Measurements from ENCODE around the gene TRIM60. TPM values are rescaled to one million over a fixed set of nuclear protein-coding genes. Genes with fewer than 3 reads are reported as not detected.
"Not testable (repeated sequence)": the region's sequence is repeated elsewhere in the genome, so short reads cannot be mapped to it uniquely, and the experiment has no call there.

TRIM60 gene
- total RNA-seq, 1 donor from 2014 or later: not detected

DNA sequence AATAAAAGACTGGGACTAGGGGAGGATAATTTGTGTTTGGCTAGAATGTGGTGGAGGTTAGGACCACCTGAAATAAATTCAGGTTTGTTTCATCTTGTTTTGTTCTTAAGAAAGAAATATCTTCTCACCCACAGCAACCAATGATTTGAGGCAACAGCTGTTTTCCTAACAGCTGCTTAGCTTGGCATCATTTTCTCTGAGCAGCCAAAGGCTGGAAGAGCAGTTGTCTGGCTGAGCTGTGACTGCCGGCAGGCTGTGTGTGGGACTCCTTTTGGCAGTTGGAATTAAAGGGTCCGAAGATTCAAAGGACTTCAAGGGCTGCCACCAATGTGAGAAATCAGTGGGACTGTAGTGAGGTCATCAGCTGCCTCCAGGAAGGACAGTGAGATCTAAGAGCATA lies 26.9 kb downstream of the TRIM60 start:
- no peak for DNase-seq (ENCODE audit: low spot score)
- no peak overlapping the region for H3K27ac Mint-ChIP-seq (ENCODE audit: unreplicated experiment)
- no peaks in the 10 kb centered on the region for H3K4me1 Mint-ChIP-seq (ENCODE audit: low read depth)
- H3K36me3 Mint-ChIP-seq (ENCODE audit: low read depth): no peaks in the 10 kb centered on the region
- no peaks in the 10 kb centered on the region for H3K9me3 Mint-ChIP-seq (ENCODE audit: low read depth)
- TF ChIP-seq, protein P1, sequence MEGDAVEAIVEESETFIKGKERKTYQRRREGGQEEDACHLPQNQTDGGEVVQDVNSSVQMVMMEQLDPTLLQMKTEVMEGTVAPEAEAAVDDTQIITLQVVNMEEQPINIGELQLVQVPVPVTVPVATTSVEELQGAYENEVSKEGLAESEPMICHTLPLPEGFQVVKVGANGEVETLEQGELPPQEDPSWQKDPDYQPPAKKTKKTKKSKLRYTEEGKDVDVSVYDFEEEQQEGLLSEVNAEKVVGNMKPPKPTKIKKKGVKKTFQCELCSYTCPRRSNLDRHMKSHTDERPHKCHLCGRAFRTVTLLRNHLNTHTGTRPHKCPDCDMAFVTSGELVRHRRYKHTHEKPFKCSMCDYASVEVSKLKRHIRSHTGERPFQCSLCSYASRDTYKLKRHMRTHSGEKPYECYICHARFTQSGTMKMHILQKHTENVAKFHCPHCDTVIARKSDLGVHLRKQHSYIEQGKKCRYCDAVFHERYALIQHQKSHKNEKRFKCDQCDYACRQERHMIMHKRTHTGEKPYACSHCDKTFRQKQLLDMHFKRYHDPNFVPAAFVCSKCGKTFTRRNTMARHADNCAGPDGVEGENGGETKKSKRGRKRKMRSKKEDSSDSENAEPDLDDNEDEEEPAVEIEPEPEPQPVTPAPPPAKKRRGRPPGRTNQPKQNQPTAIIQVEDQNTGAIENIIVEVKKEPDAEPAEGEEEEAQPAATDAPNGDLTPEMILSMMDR (IDR thresholded peaks at IDR 0.05): no peak
- H3K4me3 Mint-ChIP-seq (ENCODE audit: unreplicated experiment): no peak overlapping the region
- no peaks in the 10 kb centered on the region for H3K27me3 Mint-ChIP-seq (ENCODE audit: low read depth)

DNA sequence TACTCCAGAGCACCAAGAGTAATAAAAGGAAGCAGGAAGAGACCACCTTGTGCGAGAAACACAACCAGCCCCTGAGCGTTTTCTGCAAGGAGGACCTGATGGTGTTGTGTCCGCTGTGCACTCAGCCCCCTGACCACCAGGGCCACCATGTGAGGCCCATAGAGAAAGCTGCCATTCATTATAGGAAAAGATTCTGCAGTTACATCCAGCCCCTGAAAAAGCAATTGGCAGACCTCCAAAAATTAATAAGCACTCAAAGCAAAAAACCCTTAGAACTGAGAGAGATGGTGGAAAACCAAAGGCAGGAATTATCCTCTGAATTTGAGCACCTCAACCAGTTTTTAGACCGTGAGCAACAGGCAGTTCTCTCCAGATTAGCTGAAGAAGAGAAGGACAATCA lies 27.6 kb downstream of the TRIM60 start:
- Mint-ChIP-seq H3K4me3 (ENCODE audit: unreplicated experiment) (no peak overlapping the region), H3K9me3 (ENCODE audit: low read depth) (no peaks in the 10 kb centered on the region), H3K36me3 (ENCODE audit: low read depth) (no peaks in the 10 kb centered on the region), H3K4me1 (ENCODE audit: low read depth) (no peaks in the 10 kb centered on the region), H3K27me3 (ENCODE audit: low read depth) (no peaks in the 10 kb centered on the region), H3K27ac (ENCODE audit: unreplicated experiment) (no peak overlapping the region)
- no peak for DNase-seq (ENCODE audit: low spot score)
- TF ChIP-seq, protein P1 (IDR thresholded peaks at IDR 0.05): no peak

DNA sequence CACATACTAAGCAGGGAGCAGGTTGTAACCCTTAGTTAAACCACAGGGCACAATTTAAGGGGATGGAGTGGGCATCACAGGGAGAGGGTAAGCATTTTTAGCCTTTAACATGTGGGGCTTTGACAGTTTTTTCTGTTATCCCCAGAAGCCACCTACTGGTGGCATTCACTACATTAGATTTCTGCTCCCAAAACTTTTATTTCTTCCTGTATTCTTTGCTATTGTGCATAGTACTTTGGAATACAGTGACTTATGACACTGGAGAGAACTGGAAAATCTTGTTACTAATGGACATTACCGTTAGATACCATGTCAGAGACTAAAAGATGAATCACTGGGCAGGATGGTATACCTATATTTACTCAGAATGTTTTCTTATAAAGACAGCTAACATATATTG lies 29.1 kb downstream of the TRIM60 start:
- no peaks in the 10 kb centered on the region for H3K36me3 Mint-ChIP-seq (ENCODE audit: low read depth)

DNA sequence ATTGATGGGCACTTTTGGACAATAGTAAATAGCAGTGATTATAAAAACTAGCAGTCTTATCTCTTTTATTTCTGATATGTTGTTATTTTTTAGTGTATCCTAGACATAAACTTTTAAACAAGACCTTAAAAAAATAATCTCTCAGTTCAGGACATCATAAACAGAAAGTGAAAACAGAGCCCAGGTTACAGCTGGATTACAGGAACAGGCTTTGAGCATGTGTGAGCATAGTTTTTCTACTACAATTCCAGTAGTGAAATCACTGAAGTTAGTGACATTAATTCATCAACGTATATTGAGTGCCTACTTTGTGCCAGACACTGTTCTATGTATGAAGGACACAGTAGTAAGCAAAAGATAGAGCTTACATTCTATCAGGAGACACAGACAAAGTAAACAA lies 38.8 kb downstream of the TRIM60 start:
- no peaks in the 10 kb centered on the region for H3K36me3 Mint-ChIP-seq (ENCODE audit: low read depth)
- H3K4me1 Mint-ChIP-seq (ENCODE audit: low read depth): no peaks in the 10 kb centered on the region
- H3K9me3 Mint-ChIP-seq (ENCODE audit: low read depth): no peaks in the 10 kb centered on the region
- DNase-seq (ENCODE audit: low spot score): no peak
- H3K27ac Mint-ChIP-seq (ENCODE audit: unreplicated experiment): no peak overlapping the region
- no peaks in the 10 kb centered on the region for H3K27me3 Mint-ChIP-seq (ENCODE audit: low read depth)
- TF ChIP-seq, protein P1 (IDR thresholded peaks at IDR 0.05): no peak
- no peak overlapping the region for H3K4me3 Mint-ChIP-seq (ENCODE audit: unreplicated experiment)

More for the DNA sequence above, 29.1 kb downstream of the TRIM60 start:
- Mint-ChIP-seq H3K4me1 (ENCODE audit: low read depth) (no peaks in the 10 kb centered on the region), H3K4me3 (ENCODE audit: unreplicated experiment) (no peak overlapping the region), H3K9me3 (ENCODE audit: low read depth) (no peaks in the 10 kb centered on the region), H3K27me3 (ENCODE audit: low read depth) (no peaks in the 10 kb centered on the region), H3K27ac (ENCODE audit: unreplicated experiment) (no peak overlapping the region)
- no peak for DNase-seq (ENCODE audit: low spot score)
- TF ChIP-seq, protein P1 (IDR thresholded peaks at IDR 0.05): peak; percentile 65

DNA sequence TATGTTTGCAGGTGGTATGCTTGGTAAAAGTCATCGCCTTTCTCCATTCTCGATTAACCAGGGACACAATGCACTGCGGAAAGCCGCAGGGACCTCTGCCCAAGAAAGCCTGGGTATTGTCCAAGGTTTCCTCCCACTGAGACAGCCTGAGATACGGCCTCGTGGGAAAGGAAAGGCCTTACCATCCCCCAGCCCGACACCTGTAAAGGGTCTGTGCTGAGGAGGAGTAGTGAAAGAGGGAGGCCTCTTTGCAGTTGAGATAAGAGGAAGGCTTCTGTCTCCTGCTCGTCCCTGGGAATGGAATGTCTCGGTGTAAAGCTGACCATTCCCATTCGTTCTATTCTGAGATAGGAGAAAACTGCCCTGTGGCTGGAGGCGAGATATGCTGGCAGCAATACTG lies 41.5 kb downstream of the TRIM60 start:
- not testable (repeated sequence) for H3K36me3 Mint-ChIP-seq (ENCODE audit: low read depth); H3K4me1 Mint-ChIP-seq (ENCODE audit: low read depth); H3K9me3 Mint-ChIP-seq (ENCODE audit: low read depth); H3K27ac Mint-ChIP-seq (ENCODE audit: unreplicated experiment); DNase-seq (ENCODE audit: low spot score); H3K27me3 Mint-ChIP-seq (ENCODE audit: low read depth); H3K4me3 Mint-ChIP-seq (ENCODE audit: unreplicated experiment)

DNA sequence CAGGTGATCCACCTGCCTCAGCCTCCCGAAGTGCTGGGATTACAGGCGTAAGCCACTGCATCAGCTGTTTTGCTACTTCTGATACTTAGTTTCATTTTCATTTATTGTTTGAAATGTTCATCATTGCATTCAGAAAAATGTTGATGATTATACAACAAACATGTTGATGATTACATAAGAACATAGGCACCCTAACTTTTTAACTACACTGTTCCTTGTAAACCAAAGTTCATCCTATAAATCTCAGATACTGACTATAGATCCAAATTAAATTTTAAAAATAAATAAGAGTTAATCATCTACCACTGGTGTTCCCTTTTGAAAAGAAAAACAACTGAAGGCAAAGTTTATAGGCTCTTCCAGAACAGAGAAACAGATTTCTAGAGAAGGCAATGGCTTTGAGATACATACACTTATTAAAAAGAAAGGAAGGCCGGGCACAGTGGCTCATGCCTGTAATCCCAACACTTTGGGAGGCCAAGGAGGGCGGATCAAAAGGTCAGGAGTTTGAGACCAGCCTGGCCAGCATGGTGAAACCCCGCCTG lies 45.3 kb downstream of the TRIM60 start:
- H3K27me3 Mint-ChIP-seq (ENCODE audit: low read depth): no peaks in the 10 kb centered on the region
- peaks cover 8% of the 10 kb centered on the region for H3K36me3 Mint-ChIP-seq (ENCODE audit: low read depth)
- no peaks in the 10 kb centered on the region for H3K9me3 Mint-ChIP-seq (ENCODE audit: low read depth)
- TF ChIP-seq, protein P1 (IDR thresholded peaks at IDR 0.05): no peak
- no peak for DNase-seq (ENCODE audit: low spot score)
- H3K4me1 Mint-ChIP-seq (ENCODE audit: low read depth): peaks cover 2% of the 10 kb centered on the region
- no peak overlapping the region for H3K4me3 Mint-ChIP-seq (ENCODE audit: unreplicated experiment)
- no peak overlapping the region for H3K27ac Mint-ChIP-seq (ENCODE audit: unreplicated experiment)
